ENCODE measurements around the gene UROC1. TPM values are rescaled to one million over a fixed set of nuclear protein-coding genes. Genes with fewer than 3 reads are reported as not detected.

Gene UROC1
- total and polyA plus RNA-seq, 9 of the 15 experiments (the other 6 are each of a cell fraction or from before 2014, with no cell fraction given): not detected

DNA sequence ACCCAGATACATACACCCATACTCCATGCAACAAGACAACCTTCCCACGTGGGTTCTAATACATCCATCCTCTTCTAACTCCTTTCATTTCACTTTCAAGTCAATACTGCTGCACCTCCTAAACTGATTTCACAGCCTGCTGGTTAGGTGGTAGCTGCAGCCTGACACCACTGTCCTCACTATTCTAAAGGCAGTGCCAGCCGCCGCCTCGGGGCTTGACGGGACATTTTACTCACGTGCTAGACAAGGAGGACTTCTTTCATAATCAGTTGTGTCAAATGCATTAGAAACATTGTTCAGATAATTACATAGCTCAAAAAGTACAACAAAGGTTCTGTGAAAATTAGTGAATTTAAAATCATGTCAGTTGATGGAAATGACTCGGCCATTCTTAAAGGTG lies 6.3 kb downstream of the UROC1 start:
- intact Hi-C loops (cut with micrococcal nuclease): no loop called here
- Histone ChIP-seq H3K36me3 (ENCODE audit: control insufficient read depth, insufficient read depth, low read length) (no peaks in the 10 kb centered on the region), H3K9me3 (replicated peaks; ENCODE audit: control insufficient read depth, insufficient read depth, low read depth, low read length) (no peaks in the 10 kb centered on the region), H3K4me3 (no peak overlapping the region), H3K27me3 (ENCODE audit: control insufficient read depth in 2 of 2, insufficient read depth in 2 of 2, low read length in 2 of 2) (peaks cover 2 to 42% of the 10 kb centered on the region in 2 experiments; a peak in 4 of 5 replicates), H2AFZ (ENCODE audit: low read depth, low read length) (no peak overlapping the region), H3K4me2 (ENCODE audit: insufficient read depth, low read length) (no peak overlapping the region), H3K9ac (ENCODE audit: insufficient read depth in 1 of 2, low read depth in 2 of 2, low read length in 2 of 2) (no peak overlapping the region), H3K4me1 (replicated peaks in 1 of 2; ENCODE audit: control insufficient read depth in 2 of 2, insufficient read depth in 2 of 2, low read length in 2 of 2) (peaks cover 0 to 11% of the 10 kb centered on the region in 2 experiments; a peak in 2 of 5 replicates), H3K79me2 (ENCODE audit: control insufficient read depth, insufficient read depth, low read length) (no peaks in the 10 kb centered on the region), H3K9me1 (ENCODE audit: control insufficient read depth, insufficient read depth, low read length) (no peaks in the 10 kb centered on the region), H3K27ac (ENCODE audit: extremely low read depth, low read depth, low read length) (no peak overlapping the region), H4K20me1 (replicated peaks; ENCODE audit: control insufficient read depth, insufficient read depth, low read length) (no peaks in the 10 kb centered on the region; the same call in 1 of the 2 replicates)
- TF ChIP-seq, protein P1, sequence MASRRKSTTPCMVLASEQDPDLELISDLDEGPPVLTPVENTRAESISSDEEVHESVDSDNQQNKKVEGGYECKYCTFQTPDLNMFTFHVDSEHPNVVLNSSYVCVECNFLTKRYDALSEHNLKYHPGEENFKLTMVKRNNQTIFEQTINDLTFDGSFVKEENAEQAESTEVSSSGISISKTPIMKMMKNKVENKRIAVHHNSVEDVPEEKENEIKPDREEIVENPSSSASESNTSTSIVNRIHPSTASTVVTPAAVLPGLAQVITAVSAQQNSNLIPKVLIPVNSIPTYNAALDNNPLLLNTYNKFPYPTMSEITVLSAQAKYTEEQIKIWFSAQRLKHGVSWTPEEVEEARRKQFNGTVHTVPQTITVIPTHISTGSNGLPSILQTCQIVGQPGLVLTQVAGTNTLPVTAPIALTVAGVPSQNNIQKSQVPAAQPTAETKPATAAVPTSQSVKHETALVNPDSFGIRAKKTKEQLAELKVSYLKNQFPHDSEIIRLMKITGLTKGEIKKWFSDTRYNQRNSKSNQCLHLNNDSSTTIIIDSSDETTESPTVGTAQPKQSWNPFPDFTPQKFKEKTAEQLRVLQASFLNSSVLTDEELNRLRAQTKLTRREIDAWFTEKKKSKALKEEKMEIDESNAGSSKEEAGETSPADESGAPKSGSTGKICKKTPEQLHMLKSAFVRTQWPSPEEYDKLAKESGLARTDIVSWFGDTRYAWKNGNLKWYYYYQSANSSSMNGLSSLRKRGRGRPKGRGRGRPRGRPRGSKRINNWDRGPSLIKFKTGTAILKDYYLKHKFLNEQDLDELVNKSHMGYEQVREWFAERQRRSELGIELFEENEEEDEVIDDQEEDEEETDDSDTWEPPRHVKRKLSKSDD (conservative IDR thresholded peaks at IDR 0.05; ENCODE audit: low read length): no peak
- TF ChIP-seq, protein P2, sequence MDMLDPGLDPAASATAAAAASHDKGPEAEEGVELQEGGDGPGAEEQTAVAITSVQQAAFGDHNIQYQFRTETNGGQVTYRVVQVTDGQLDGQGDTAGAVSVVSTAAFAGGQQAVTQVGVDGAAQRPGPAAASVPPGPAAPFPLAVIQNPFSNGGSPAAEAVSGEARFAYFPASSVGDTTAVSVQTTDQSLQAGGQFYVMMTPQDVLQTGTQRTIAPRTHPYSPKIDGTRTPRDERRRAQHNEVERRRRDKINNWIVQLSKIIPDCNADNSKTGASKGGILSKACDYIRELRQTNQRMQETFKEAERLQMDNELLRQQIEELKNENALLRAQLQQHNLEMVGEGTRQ (CRISPR knock-in tag; IDR thresholded peaks at IDR 0.05): no peak
- TF ChIP-seq MCM7 (IDR thresholded peaks at IDR 0.05) (no peak), LEF1 (IDR thresholded peaks at IDR 0.05) (no peak)
- TF ChIP-seq, protein P3, sequence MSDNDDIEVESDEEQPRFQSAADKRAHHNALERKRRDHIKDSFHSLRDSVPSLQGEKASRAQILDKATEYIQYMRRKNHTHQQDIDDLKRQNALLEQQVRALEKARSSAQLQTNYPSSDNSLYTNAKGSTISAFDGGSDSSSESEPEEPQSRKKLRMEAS (CRISPR knock-in tag; IDR thresholded peaks at IDR 0.05): no peak
- TF ChIP-seq, protein P4, sequence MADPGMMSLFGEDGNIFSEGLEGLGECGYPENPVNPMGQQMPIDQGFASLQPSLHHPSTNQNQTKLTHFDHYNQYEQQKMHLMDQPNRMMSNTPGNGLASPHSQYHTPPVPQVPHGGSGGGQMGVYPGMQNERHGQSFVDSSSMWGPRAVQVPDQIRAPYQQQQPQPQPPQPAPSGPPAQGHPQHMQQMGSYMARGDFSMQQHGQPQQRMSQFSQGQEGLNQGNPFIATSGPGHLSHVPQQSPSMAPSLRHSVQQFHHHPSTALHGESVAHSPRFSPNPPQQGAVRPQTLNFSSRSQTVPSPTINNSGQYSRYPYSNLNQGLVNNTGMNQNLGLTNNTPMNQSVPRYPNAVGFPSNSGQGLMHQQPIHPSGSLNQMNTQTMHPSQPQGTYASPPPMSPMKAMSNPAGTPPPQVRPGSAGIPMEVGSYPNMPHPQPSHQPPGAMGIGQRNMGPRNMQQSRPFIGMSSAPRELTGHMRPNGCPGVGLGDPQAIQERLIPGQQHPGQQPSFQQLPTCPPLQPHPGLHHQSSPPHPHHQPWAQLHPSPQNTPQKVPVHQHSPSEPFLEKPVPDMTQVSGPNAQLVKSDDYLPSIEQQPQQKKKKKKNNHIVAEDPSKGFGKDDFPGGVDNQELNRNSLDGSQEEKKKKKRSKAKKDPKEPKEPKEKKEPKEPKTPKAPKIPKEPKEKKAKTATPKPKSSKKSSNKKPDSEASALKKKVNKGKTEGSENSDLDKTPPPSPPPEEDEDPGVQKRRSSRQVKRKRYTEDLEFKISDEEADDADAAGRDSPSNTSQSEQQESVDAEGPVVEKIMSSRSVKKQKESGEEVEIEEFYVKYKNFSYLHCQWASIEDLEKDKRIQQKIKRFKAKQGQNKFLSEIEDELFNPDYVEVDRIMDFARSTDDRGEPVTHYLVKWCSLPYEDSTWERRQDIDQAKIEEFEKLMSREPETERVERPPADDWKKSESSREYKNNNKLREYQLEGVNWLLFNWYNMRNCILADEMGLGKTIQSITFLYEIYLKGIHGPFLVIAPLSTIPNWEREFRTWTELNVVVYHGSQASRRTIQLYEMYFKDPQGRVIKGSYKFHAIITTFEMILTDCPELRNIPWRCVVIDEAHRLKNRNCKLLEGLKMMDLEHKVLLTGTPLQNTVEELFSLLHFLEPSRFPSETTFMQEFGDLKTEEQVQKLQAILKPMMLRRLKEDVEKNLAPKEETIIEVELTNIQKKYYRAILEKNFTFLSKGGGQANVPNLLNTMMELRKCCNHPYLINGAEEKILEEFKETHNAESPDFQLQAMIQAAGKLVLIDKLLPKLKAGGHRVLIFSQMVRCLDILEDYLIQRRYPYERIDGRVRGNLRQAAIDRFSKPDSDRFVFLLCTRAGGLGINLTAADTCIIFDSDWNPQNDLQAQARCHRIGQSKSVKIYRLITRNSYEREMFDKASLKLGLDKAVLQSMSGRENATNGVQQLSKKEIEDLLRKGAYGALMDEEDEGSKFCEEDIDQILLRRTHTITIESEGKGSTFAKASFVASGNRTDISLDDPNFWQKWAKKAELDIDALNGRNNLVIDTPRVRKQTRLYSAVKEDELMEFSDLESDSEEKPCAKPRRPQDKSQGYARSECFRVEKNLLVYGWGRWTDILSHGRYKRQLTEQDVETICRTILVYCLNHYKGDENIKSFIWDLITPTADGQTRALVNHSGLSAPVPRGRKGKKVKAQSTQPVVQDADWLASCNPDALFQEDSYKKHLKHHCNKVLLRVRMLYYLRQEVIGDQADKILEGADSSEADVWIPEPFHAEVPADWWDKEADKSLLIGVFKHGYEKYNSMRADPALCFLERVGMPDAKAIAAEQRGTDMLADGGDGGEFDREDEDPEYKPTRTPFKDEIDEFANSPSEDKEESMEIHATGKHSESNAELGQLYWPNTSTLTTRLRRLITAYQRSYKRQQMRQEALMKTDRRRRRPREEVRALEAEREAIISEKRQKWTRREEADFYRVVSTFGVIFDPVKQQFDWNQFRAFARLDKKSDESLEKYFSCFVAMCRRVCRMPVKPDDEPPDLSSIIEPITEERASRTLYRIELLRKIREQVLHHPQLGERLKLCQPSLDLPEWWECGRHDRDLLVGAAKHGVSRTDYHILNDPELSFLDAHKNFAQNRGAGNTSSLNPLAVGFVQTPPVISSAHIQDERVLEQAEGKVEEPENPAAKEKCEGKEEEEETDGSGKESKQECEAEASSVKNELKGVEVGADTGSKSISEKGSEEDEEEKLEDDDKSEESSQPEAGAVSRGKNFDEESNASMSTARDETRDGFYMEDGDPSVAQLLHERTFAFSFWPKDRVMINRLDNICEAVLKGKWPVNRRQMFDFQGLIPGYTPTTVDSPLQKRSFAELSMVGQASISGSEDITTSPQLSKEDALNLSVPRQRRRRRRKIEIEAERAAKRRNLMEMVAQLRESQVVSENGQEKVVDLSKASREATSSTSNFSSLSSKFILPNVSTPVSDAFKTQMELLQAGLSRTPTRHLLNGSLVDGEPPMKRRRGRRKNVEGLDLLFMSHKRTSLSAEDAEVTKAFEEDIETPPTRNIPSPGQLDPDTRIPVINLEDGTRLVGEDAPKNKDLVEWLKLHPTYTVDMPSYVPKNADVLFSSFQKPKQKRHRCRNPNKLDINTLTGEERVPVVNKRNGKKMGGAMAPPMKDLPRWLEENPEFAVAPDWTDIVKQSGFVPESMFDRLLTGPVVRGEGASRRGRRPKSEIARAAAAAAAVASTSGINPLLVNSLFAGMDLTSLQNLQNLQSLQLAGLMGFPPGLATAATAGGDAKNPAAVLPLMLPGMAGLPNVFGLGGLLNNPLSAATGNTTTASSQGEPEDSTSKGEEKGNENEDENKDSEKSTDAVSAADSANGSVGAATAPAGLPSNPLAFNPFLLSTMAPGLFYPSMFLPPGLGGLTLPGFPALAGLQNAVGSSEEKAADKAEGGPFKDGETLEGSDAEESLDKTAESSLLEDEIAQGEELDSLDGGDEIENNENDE (IDR thresholded peaks at IDR 0.05; ENCODE audit: low read depth, low read length): no peak
- WGBS (ENCODE audit: insufficient coverage, low coverage, missing lambda C conversion rate): 0% methylated on average over 7 of the region's 7 CpGs
- POLR2A ChIA-PET: interaction anchor here (0.7 kb wide), 1 partner anchor 533 kb away, joined by 3 read pairs; no protein-coding TSS in a partner anchor
- ATAC-seq (no peak), FAIRE-seq (no peak), DNase-seq (ENCODE audit: extremely low read depth in 1 of 4, low spot score in 3 of 4) (no peak)
- CTCF ChIA-PET (ENCODE audit: low intra/inter-chr PET ratio): no interaction called here
- in situ Hi-C loops (cut with MboI): no loop called here
- no TSS peak for BruUV-seq (replicated peaks)
